HG03342 (cell line): ENCODE measurements around the gene ARMC12.

Experiments
- ATAC-seq: cut with Tn5 transposase; IDR thresholded peaks from one replicate; pipeline ENCODE4 v1.9.1; 2021; ENCODE audit warnings: mild to moderate bottlenecking, moderate library complexity; ENCODE audit not compliant: unreplicated experiment

The ARMC12 gene

GRCh38 chr6:35774116-35774794 lies 37.4 kb downstream of the ARMC12 start:
- no peak for ATAC-seq

- no peak for ATAC-seq
These were observed 38.2 kb downstream of the ARMC12 start for GRCh38 chr6:35775031-35775430.

GRCh38 chr6:35776364-35777215 lies 39.8 kb downstream of the ARMC12 start, which contains the start of gene CLPSL2:
TSS of gene CLPSL2 (plus strand) at chr6:35776598. CDS start at chr6:35776619, 21 bp downstream.
- ATAC-seq: no peak

- no peak for ATAC-seq
These were observed 40.7 kb downstream of the ARMC12 start for GRCh38 chr6:35777356-35778102.

GRCh38 chr6:35778437-35778836 lies 41.6 kb downstream of the ARMC12 start:
- ATAC-seq: no peak

- ATAC-seq: no peak
These were observed 43.9 kb downstream of the ARMC12 start, which contains the start of gene CLPSL1 for GRCh38 chr6:35780719-35781118. TSS of gene CLPSL1 (plus strand) at chr6:35781019. CDS start at chr6:35781111, 92 bp downstream.

GRCh38 chr6:35781290-35781689 lies 44.5 kb downstream of the ARMC12 start:
- no peak for ATAC-seq

GRCh38 chr6:35782424-35782823 lies 45.6 kb downstream of the ARMC12 start:
- ATAC-seq: no peak

- ATAC-seq: no peak
These were observed 47.4 kb downstream of the ARMC12 start for GRCh38 chr6:35784200-35784599.

GRCh38 chr6:35786272-35786671 lies 49.4 kb downstream of the ARMC12 start:
- no peak for ATAC-seq

GRCh38 chr6:35786810-35787209 lies 50.0 kb downstream of the ARMC12 start:
- no peak for ATAC-seq

GRCh38 chr6:35787266-35788218 lies 50.7 kb downstream of the ARMC12 start:
- ATAC-seq: no peak

GRCh38 chr6:35788423-35788982 lies 51.7 kb downstream of the ARMC12 start:
- no peak for ATAC-seq

- no peak for ATAC-seq
These were observed 53.9 kb downstream of the ARMC12 start for GRCh38 chr6:35790683-35791082.

GRCh38 chr6:35794536-35795452 lies 58.0 kb downstream of the ARMC12 start:
- no peak for ATAC-seq

- no peak for ATAC-seq
These were observed 58.7 kb downstream of the ARMC12 start for GRCh38 chr6:35795453-35796071.

- no peak for ATAC-seq
These were observed 59.4 kb downstream of the ARMC12 start for GRCh38 chr6:35796236-35796635.

GRCh38 chr6:35797837-35798526 lies 61.1 kb downstream of the ARMC12 start:
- ATAC-seq: no peak
